ENCODE measurements around the gene ARHGAP1. TPM values are rescaled to one million over a fixed set of nuclear protein-coding genes. Genes with fewer than 3 reads are reported as not detected.

ARHGAP1 gene
- 21.5 TPM for total RNA-seq

GRCh38 chr11:46700241-46701077 lies at the start of gene ARHGAP1, which contains the start of gene ZNF408:
Gene ARHGAP1, minus strand, starts transcription at chr11:46700619. Its CDS starts 4,512 bp downstream, at chr11:46696107.
Gene ZNF408, plus strand, starts transcription at chr11:46701031. Its CDS starts 17 bp downstream, at chr11:46701048.

GRCh38 chr11:46719048-46719542 lies 18.7 kb upstream of the ARHGAP1 start, which contains the start of gene F2:
Gene F2, plus strand, starts transcription at chr11:46719213. Its CDS starts 23 bp downstream, at chr11:46719236.

Other genes with a start within 250 kb of the ARHGAP1 start
- gene AMBRA1, start 106.6 kb downstream of the ARHGAP1 start, total RNA-seq, result 32.3 TPM
- 9.0 TPM for gene HARBI1, start 83.4 kb downstream of the ARHGAP1 start, total RNA-seq
- 40.4 TPM for gene ATG13, start 83.1 kb downstream of the ARHGAP1 start, total RNA-seq
- gene ZNF408, start 412 bp upstream of the ARHGAP1 start, total RNA-seq, result 3.7 TPM
- not detected for gene F2, start 18.6 kb upstream of the ARHGAP1 start, total RNA-seq
- 190 TPM for gene CKAP5, start 145.7 kb upstream of the ARHGAP1 start, total RNA-seq
- 8.8 TPM for gene LRP4, start 217.9 kb upstream of the ARHGAP1 start, total RNA-seq
- 78.7 TPM for gene CSTPP1, start 236.1 kb upstream of the ARHGAP1 start, total RNA-seq